Right lobe of liver (tissue), 6 donors: Measurements from ENCODE around the gene LIF. TPM values are rescaled to one million over a fixed set of nuclear protein-coding genes. Genes with fewer than 3 reads are reported as not detected.
A peak's percentile ranks its signal among the peaks of the same experiment; 100 is the strongest.

Source experiments
- ATAC-seq, 4 donors: fragments of 200-7000 bp; cut with Tn5 transposase; one replicate each; pipeline ENCODE4 v1.9.1; 2020; ENCODE audit warnings: mild to moderate bottlenecking in 4 of 4, moderate library complexity in 4 of 4
- DNase-seq, 3 donors: peaks; one replicate each; pipeline ENCODE4 v3.0.0-alpha.2; 2020
- H3K27ac ChIP-seq, 3 donors: fragments of 200-600 bp; one replicate each; pipeline ENCODE4 v1.8.0; 2022
- H3K27me3 ChIP-seq, 2 donors: fragments of 200-600 bp; one replicate each; pipeline ENCODE4 v1.8.0; 2022
- H3K36me3 ChIP-seq, 4 donors: fragments of 200-600 bp; sonication (generic) in 1 of 4; one replicate each; pipeline versions ENCODE4 v1.5.1 to v1.8.0; 2017 to 2022; ENCODE audit warnings: control low read depth in 1 of 4
- H3K4me1 ChIP-seq, 4 donors: fragments of 200-600 bp; sonication (generic) in 1 of 4; one replicate each; pipeline versions ENCODE4 v1.5.1 to v1.8.0; 2017 to 2022; ENCODE audit warnings: control low read depth in 1 of 4
- H3K4me3 ChIP-seq, 3 donors: fragments of 200-600 bp; one replicate each; pipeline ENCODE4 v1.8.0; 2022
- H3K9me3 ChIP-seq, 4 donors: fragments of 200-600 bp; sonication (generic) in 1 of 4; one replicate each; pipeline versions ENCODE4 v1.5.1 to v1.8.0; 2017 to 2022; ENCODE audit warnings: control low read depth in 1 of 4
- CTCF ChIP-seq, 4 donors: fragments of 200-600 bp in 3 of 4; fragments of 450-650 bp in 1 of 4; IDR thresholded peaks; one replicate each; pipeline versions ENCODE4 v1.5.1 to v1.8.0; 2016 to 2022; ENCODE audit warnings: antibody characterized with exemption in 4 of 4, mild to moderate bottlenecking in 2 of 4
- POLR2A ChIP-seq: fragments of 450-650 bp; IDR thresholded peaks from one replicate; pipeline ENCODE4 v1.6.1; 2017; ENCODE audit warnings: antibody characterized with exemption, mild to moderate bottlenecking
- WGBS: methylation state at CpG from one replicate; pipeline ENCODE4 v1.1.6; 2018; ENCODE audit warnings: low coverage, low lambda C conversion rate; ENCODE audit not compliant: insufficient coverage; ENCODE audit errors: missing lambda C conversion rate; 5-methylcytosine and 5-hydroxymethylcytosine counted together
- intact Hi-C, 2 donors: fragments of 100-400 bp; cut with DNase I; formaldehyde crosslinking; loops; one replicate each; pipeline versions ENCODE4 v1.11.2 to v1.14.1; 2022
- total RNA-seq, 6 experiments: library from RNA; depleted of rRNA in 2 of 6; stranded (reverse); fragments of >200 nt in 2 of 6; fragmentation: NEBNext Ultra II Directional in 3 of 6; extraction: Animal tissue kit (Norgen Biotek cat#: 25700) in 3 of 6; gene quantifications; one replicate each; pipeline versions ENCODE4 v1.1.0 to v1.2.4, GENCODE V29; 2016 to 2023
- donor health status: DM: no; HTN: yes; CAD: no.
- donor health status: DM: no; HTN: no; CAD: no.
- donor health status: DM: no; HTN: no; CAD: no.
- donor health status: DM: no; HTN: yes; CAD: no.
- donor health status: DM: no; HTN: yes; CAD: no.

Gene LIF
- total RNA-seq, 6 experiments from 2014 or later = 0.15 to 2.0 (median 1.6) TPM; not detected in 2

GRCh38 chr22:30238661-30239487 is 7.7 kb downstream of the LIF start:
- Histone ChIP-seq H3K27me3 (no peaks in the 10 kb centered on the region), H3K4me3 (no peak overlapping the region), H3K36me3 (no peaks in the 10 kb centered on the region), H3K27ac (no peak overlapping the region), H3K9me3 (no peaks in the 10 kb centered on the region), H3K4me1 (no peaks in the 10 kb centered on the region)
- ATAC-seq = no peak
- no peak for DNase-seq
- intact Hi-C loops = no loop called here
- TF ChIP-seq POLR2A = no peak
- no peak for TF ChIP-seq CTCF (IDR thresholded peaks at IDR 0.05)
- 84% methylated on average over 10 of the region's 27 CpGs for WGBS

GRCh38 chr22:30238136-30238535 is 8.4 kb downstream of the LIF start:
- DNase-seq (no peak), ATAC-seq (no peak)
- no peak for TF ChIP-seq POLR2A
- TF ChIP-seq CTCF (IDR thresholded peaks at IDR 0.05) = no peak
- intact Hi-C loops = no loop called here
- Histone ChIP-seq H3K4me1 (no peaks in the 10 kb centered on the region), H3K27ac (no peak overlapping the region), H3K4me3 (no peak overlapping the region), H3K27me3 (no peaks in the 10 kb centered on the region), H3K9me3 (no peaks in the 10 kb centered on the region), H3K36me3 (no peaks in the 10 kb centered on the region)
- WGBS = 85% methylated on average over 5 of the region's 9 CpGs

GRCh38 chr22:30236875-30237274 is 9.7 kb downstream of the LIF start:
- ATAC-seq (no peak), DNase-seq (no peak)
- no peak overlapping the region for H3K27ac ChIP-seq

GRCh38 chr22:30235687-30236170 is 10.8 kb downstream of the LIF start:
- TF ChIP-seq CTCF (IDR thresholded peaks at IDR 0.05) (no peak), POLR2A (no peak)
- DNase-seq = no peak
- H3K4me3 ChIP-seq = no peak overlapping the region
- H3K36me3 ChIP-seq = no peaks in the 10 kb centered on the region
- WGBS = 72% methylated on average over 9 of the region's 10 CpGs
- H3K9me3 ChIP-seq = no peaks in the 10 kb centered on the region
- intact Hi-C loops = no loop called here
- ATAC-seq = peak in 1 of 4 donors; percentile 12
- H3K4me1 ChIP-seq = no peaks in the 10 kb centered on the region
- H3K27ac ChIP-seq = no peak overlapping the region
- no peaks in the 10 kb centered on the region for H3K27me3 ChIP-seq

More at GRCh38 chr22:30236875-30237274, 9.7 kb downstream of the LIF start:
- Histone ChIP-seq H3K9me3 (no peaks in the 10 kb centered on the region), H3K36me3 (no peaks in the 10 kb centered on the region), H3K4me1 (no peaks in the 10 kb centered on the region), H3K4me3 (no peak overlapping the region), H3K27me3 (no peaks in the 10 kb centered on the region)
- intact Hi-C loops = no loop called here
- TF ChIP-seq POLR2A = no peak
- TF ChIP-seq CTCF (IDR thresholded peaks at IDR 0.05) = no peak
- WGBS = 100% methylated on average over 1 of the region's 5 CpGs
